Common myeloid progenitor, CD34-positive (primary cell): Measurements from ENCODE around the gene FNDC4.

ENCODE experiments used
- CTCF ChIA-PET: fragments of 350-600 bp; sonication (Branson Sonifier 250); formaldehyde crosslinking; loops from one replicate; lab custom pipeline; 2021; ENCODE audit warnings: antibody characterized with exemption; lab: Charles Lee
- POLR2A ChIA-PET: fragments of 350-600 bp; sonication (Branson Sonifier 250); formaldehyde crosslinking; loops from one replicate; lab custom pipeline; 2021; ENCODE audit warnings: antibody characterized with exemption; lab: Charles Lee
- DNase-seq, 3 donors: peaks; one replicate each; pipeline versions ENCODE4 v3.0.0 to v3.0.0-alpha.2; 2013
- H3K27ac ChIP-seq, 2 experiments: 1 replicate in 1 of 2; 2 replicates in 1 of 2; pipeline ENCODE4 v1.7.0; 2013; ENCODE audit warnings: inconsistent platforms in 2 of 2, low read length in 2 of 2, mild to moderate bottlenecking in 2 of 2, low read depth in 1 of 2, moderate library complexity in 1 of 2; ENCODE audit not compliant: severe bottlenecking in 2 of 2, insufficient read depth in 1 of 2, poor library complexity in 1 of 2
- H3K27me3 ChIP-seq, 5 experiments: replicated peaks in 2 of 5; 1 replicate in 3 of 5; 2 replicates in 2 of 5; pipeline versions ENCODE4 v1.6.1 to v1.7.0; 2013; ENCODE audit warnings: low read length in 4 of 5, mild to moderate bottlenecking in 2 of 5, moderate library complexity in 2 of 5, inconsistent platforms in 1 of 5; ENCODE audit not compliant: insufficient read depth in 5 of 5, control insufficient read depth in 4 of 5
- H3K36me3 ChIP-seq, 4 experiments: 1 replicate in 2 of 4; 2 replicates in 2 of 4; pipeline versions ENCODE4 v1.6.1 to v1.7.0; 2013; ENCODE audit warnings: low read length in 3 of 4, control low read depth in 1 of 4, mild to moderate bottlenecking in 1 of 4; ENCODE audit not compliant: control insufficient read depth in 4 of 4, insufficient read depth in 4 of 4
- H3K4me1 ChIP-seq, 4 experiments: 1 replicate in 3 of 4; 2 replicates in 1 of 4; pipeline versions ENCODE4 v1.6.1 to v1.7.1; 2013; ENCODE audit warnings: low read length in 3 of 4, mild to moderate bottlenecking in 3 of 4, control low read depth in 1 of 4, inconsistent platforms in 1 of 4, moderate library complexity in 1 of 4; ENCODE audit not compliant: control insufficient read depth in 4 of 4, insufficient read depth in 4 of 4; ENCODE audit errors: control extremely low read depth in 1 of 4
- H3K4me3 ChIP-seq, 7 experiments: 1 replicate in 4 of 7; 2 replicates in 3 of 7; pipeline versions ENCODE4 v1.5.1 to v1.7.0; 2013; ENCODE audit warnings: mild to moderate bottlenecking in 7 of 7, low read length in 6 of 7, moderate library complexity in 6 of 7, inconsistent platforms in 2 of 7, low read depth in 2 of 7, control low read depth in 1 of 7; ENCODE audit not compliant: insufficient read depth in 4 of 7, control insufficient read depth in 1 of 7; ENCODE audit errors: extremely low read depth in 1 of 7
- H3K9me3 ChIP-seq, 5 experiments: 1 replicate in 4 of 5; 2 replicates in 1 of 5; pipeline versions ENCODE4 v1.6.1 to v1.7.1; 2013; ENCODE audit warnings: low read length in 4 of 5, mild to moderate bottlenecking in 2 of 5, inconsistent platforms in 1 of 5, low read depth in 1 of 5, moderate library complexity in 1 of 5; ENCODE audit not compliant: control insufficient read depth in 4 of 5, insufficient read depth in 2 of 5; ENCODE audit errors: control extremely low read depth in 1 of 5
- WGBS: methylation state at CpG from one replicate; pipeline ENCODE4 v1.1.5; 2013; ENCODE audit not compliant: insufficient coverage; 5-methylcytosine and 5-hydroxymethylcytosine counted together

The FNDC4 gene

GRCh38 chr2:27471961-27472360, 23.0 kb downstream of the FNDC4 start:
- CTCF ChIA-PET: no interaction called here
- POLR2A ChIA-PET: no interaction called here
- 100% methylated on average over 3 of the region's 5 CpGs for WGBS
- peaks cover 8 to 35% (median 23%) of the 10 kb centered on the region in 4 experiments for H3K36me3 ChIP-seq
- no peak overlapping the region for H3K4me3 ChIP-seq
- DNase-seq: no peak
- no peaks in the 10 kb centered on the region for H3K9me3 ChIP-seq
- H3K27me3 ChIP-seq: no peaks in the 10 kb centered on the region
- no peaks in the 10 kb centered on the region for H3K4me1 ChIP-seq
- no peak overlapping the region for H3K27ac ChIP-seq

GRCh38 chr2:27464443-27464842, 30.6 kb downstream of the FNDC4 start:
- CTCF ChIA-PET: no interaction called here
- DNase-seq: no peak

GRCh38 chr2:27461118-27461517, 33.9 kb downstream of the FNDC4 start:
- Histone ChIP-seq H3K4me3 (peak overlapping the region in 4 of 7 experiments; percentile 10 to 66 (median 30)), H3K9me3 (no peaks in the 10 kb centered on the region), H3K27me3 (no peaks in the 10 kb centered on the region), H3K4me1 (peaks cover 0 to 13% (median 6%) of the 10 kb centered on the region in 4 experiments), H3K27ac (peak overlapping the region in 1 of 2 experiments; percentile 58), H3K36me3 (peaks cover 7 to 46% (median 39%) of the 10 kb centered on the region in 4 experiments)
- CTCF ChIA-PET: interaction anchor here (1.1 to 1.4 kb wide), 3 partner anchors 11 to 162 kb away, joined by 3 read pairs; no protein-coding TSS in a partner anchor
- 9% methylated on average over 5 of the region's 8 CpGs for WGBS
- DNase-seq: peak; percentile 72 to 82 (median 75)
- POLR2A ChIA-PET: interaction anchor here (0.6 kb wide), 1 partner anchor 90 kb away, joined by 3 read pairs; no protein-coding TSS in a partner anchor

More at GRCh38 chr2:27464443-27464842, 30.6 kb downstream of the FNDC4 start:
- Histone ChIP-seq H3K4me1 (peaks cover 0 to 13% (median 6%) of the 10 kb centered on the region in 4 experiments), H3K36me3 (peaks cover 3 to 22% (median 18%) of the 10 kb centered on the region in 4 experiments), H3K27ac (no peak overlapping the region), H3K27me3 (no peaks in the 10 kb centered on the region), H3K9me3 (no peaks in the 10 kb centered on the region), H3K4me3 (no peak overlapping the region)
- POLR2A ChIA-PET: no interaction called here
- WGBS: 97% methylated on average over 5 of the region's 7 CpGs

GRCh38 chr2:27453968-27454367, 41.0 kb downstream of the FNDC4 start:
- ChIA-PET POLR2A (no interaction called here), CTCF (no interaction called here)
- Histone ChIP-seq H3K4me1 (no peaks in the 10 kb centered on the region), H3K27ac (no peak overlapping the region), H3K27me3 (no peaks in the 10 kb centered on the region), H3K4me3 (no peak overlapping the region), H3K36me3 (peaks cover 23 to 78% (median 46%) of the 10 kb centered on the region in 4 experiments), H3K9me3 (no peaks in the 10 kb centered on the region)
- DNase-seq: no peak
- WGBS: 100% methylated on average over 7 of the region's 7 CpGs

- Histone ChIP-seq H3K36me3 (peaks cover 29 to 69% (median 43%) of the 10 kb centered on the region in 4 experiments), H3K27ac (no peak overlapping the region), H3K27me3 (no peaks in the 10 kb centered on the region), H3K4me1 (no peaks in the 10 kb centered on the region), H3K4me3 (no peak overlapping the region), H3K9me3 (no peaks in the 10 kb centered on the region)
- 100% methylated on average over 1 of the region's 1 CpG for WGBS
- DNase-seq: no peak
- CTCF ChIA-PET: interaction anchor here (1.2 kb wide), 1 partner anchor 168 kb away, joined by 3 read pairs; no protein-coding TSS in a partner anchor
- POLR2A ChIA-PET: no interaction called here
These were observed 43.9 kb downstream of the FNDC4 start for GRCh38 chr2:27451095-27451494.

GRCh38 chr2:27448381-27448780, 46.6 kb downstream of the FNDC4 start:
- ChIA-PET CTCF (interaction anchor here (0.7 to 1.7 kb wide), 3 partner anchors 10 to 235 kb away, joined by 3 to 4 read pairs (median 3); no protein-coding TSS in a partner anchor), POLR2A (no interaction called here)
- no peak for DNase-seq
- 94% methylated on average over 2 of the region's 3 CpGs for WGBS
- H3K4me3 ChIP-seq: no peak overlapping the region
- H3K27me3 ChIP-seq: no peaks in the 10 kb centered on the region
- H3K9me3 ChIP-seq: no peaks in the 10 kb centered on the region
- peaks cover 24 to 64% (median 44%) of the 10 kb centered on the region in 4 experiments for H3K36me3 ChIP-seq
- no peak overlapping the region for H3K27ac ChIP-seq
- no peaks in the 10 kb centered on the region for H3K4me1 ChIP-seq

GRCh38 chr2:27446057-27446456, 48.9 kb downstream of the FNDC4 start:
- ChIA-PET POLR2A (no interaction called here), CTCF (no interaction called here)
- peaks cover 19 to 66% (median 53%) of the 10 kb centered on the region in 4 experiments for H3K36me3 ChIP-seq
- peaks cover 0 to 9% (median 3%) of the 10 kb centered on the region in 4 experiments for H3K4me1 ChIP-seq
- no peaks in the 10 kb centered on the region for H3K9me3 ChIP-seq
- 95% methylated on average over 3 of the region's 3 CpGs for WGBS
- H3K27ac ChIP-seq: no peak overlapping the region
- no peak for DNase-seq
- H3K27me3 ChIP-seq: no peaks in the 10 kb centered on the region
- H3K4me3 ChIP-seq: no peak overlapping the region
